ENCODE measurements around the gene TBC1D2B.
"Not testable (repeated sequence)": the region's sequence is repeated elsewhere in the genome, so short reads cannot be mapped to it uniquely, and the experiment has no call there.

The TBC1D2B gene

GRCh38 chr15:77988347-77989295 is 88.9 kb downstream of the TBC1D2B start:
- no peak for DNase-seq (ENCODE audit: low spot score)

GRCh38 chr15:77987765-77988136 is 89.8 kb downstream of the TBC1D2B start:
- not testable (repeated sequence) for DNase-seq (ENCODE audit: low spot score)

GRCh38 chr15:77986891-77987764 is 90.4 kb downstream of the TBC1D2B start:
- DNase-seq (ENCODE audit: low spot score) = no peak

GRCh38 chr15:77985931-77986480 is 91.5 kb downstream of the TBC1D2B start:
- DNase-seq (ENCODE audit: low spot score) = no peak

- DNase-seq (ENCODE audit: low spot score) = no peak
Measured at GRCh38 chr15:77985031-77985930, 92.2 kb downstream of the TBC1D2B start.

GRCh38 chr15:77984446-77984861 is 93.1 kb downstream of the TBC1D2B start:
- no peak for DNase-seq (ENCODE audit: low spot score)

GRCh38 chr15:77983708-77984445 is 93.6 kb downstream of the TBC1D2B start:
- DNase-seq (ENCODE audit: low spot score) = no peak

- no peak for DNase-seq (ENCODE audit: low spot score)
Measured at GRCh38 chr15:77983091-77983707, 94.3 kb downstream of the TBC1D2B start.

GRCh38 chr15:77982127-77982490 is 95.4 kb downstream of the TBC1D2B start:
- DNase-seq (ENCODE audit: low spot score) = no peak

- no peak for DNase-seq (ENCODE audit: low spot score)
Measured at GRCh38 chr15:77981281-77982126, 96.0 kb downstream of the TBC1D2B start.

GRCh38 chr15:77980674-77981073 is 96.8 kb downstream of the TBC1D2B start:
- not testable (repeated sequence) for DNase-seq (ENCODE audit: low spot score)

- DNase-seq (ENCODE audit: low spot score) = no peak
Measured at GRCh38 chr15:77980098-77980497, 97.4 kb downstream of the TBC1D2B start.

GRCh38 chr15:77979157-77979556 is 98.4 kb downstream of the TBC1D2B start:
- DNase-seq (ENCODE audit: low spot score) = not testable (repeated sequence)

GRCh38 chr15:77978759-77979145 is 98.8 kb downstream of the TBC1D2B start:
- not testable (repeated sequence) for DNase-seq (ENCODE audit: low spot score)

GRCh38 chr15:77977903-77978758 is 99.4 kb downstream of the TBC1D2B start:
- not testable (repeated sequence) for DNase-seq (ENCODE audit: low spot score)

- DNase-seq (ENCODE audit: low spot score) = not testable (repeated sequence)
Measured at GRCh38 chr15:77976760-77977525, 100.6 kb downstream of the TBC1D2B start.

GRCh38 chr15:77976095-77976450 is 101.4 kb downstream of the TBC1D2B start:
- not testable (repeated sequence) for DNase-seq (ENCODE audit: low spot score)

All from D341Med (cell line).